WTC11 (cell line): ENCODE results near the gene CSNK2A1. TPM values are rescaled to one million over a fixed set of nuclear protein-coding genes. Genes with fewer than 3 reads are reported as not detected.

Source experiments
- ATAC-seq: fragments of 200-7000 bp; cut with Tn5 transposase; 2 replicates; pipeline ENCODE4 v1.10.0; 2021; ENCODE audit warnings: mild to moderate bottlenecking, moderate library complexity
- CTCF ChIA-PET: fragments of 300-600 bp; sonication (Branson Sonifier 250); formaldehyde crosslinking; loops from one replicate; lab custom pipeline; 2021; ENCODE audit warnings: antibody characterized with exemption; lab: Charles Lee
- POLR2A ChIA-PET: fragments of 350-600 bp; sonication (Branson Sonifier 250); formaldehyde crosslinking; loops from one replicate; lab custom pipeline; 2021; ENCODE audit warnings: antibody characterized with exemption; lab: Charles Lee
- DNase-seq: peaks from one replicate; pipeline ENCODE4 v3.0.0; 2021; ENCODE audit warnings: low spot score
- H3K27ac Mint-ChIP-seq: 2 replicates; pipeline ENCODE4 v1.8.0; 2021; ENCODE audit warnings: mixed read lengths
- H3K27me3 Mint-ChIP-seq: 2 replicates; pipeline ENCODE4 v1.8.0; 2021; ENCODE audit warnings: low read depth, mild to moderate bottlenecking, moderate library complexity, mixed read lengths
- H3K36me3 Mint-ChIP-seq: 2 replicates; pipeline ENCODE4 v1.8.0; 2021; ENCODE audit warnings: mixed read lengths
- H3K4me1 Mint-ChIP-seq: 2 replicates; pipeline ENCODE4 v1.8.0; 2022; ENCODE audit warnings: mixed read lengths
- H3K4me3 Mint-ChIP-seq: 2 replicates; pipeline ENCODE4 v1.8.0; 2021; ENCODE audit warnings: mild to moderate bottlenecking, moderate library complexity, mixed read lengths
- H3K9me3 Mint-ChIP-seq: 2 replicates; pipeline ENCODE4 v1.8.0; 2021; ENCODE audit warnings: mixed read lengths
- ATF1 ChIP-seq: sonication (generic); formaldehyde crosslinking; IDR thresholded peaks from 2 replicates; pipeline ENCODE4 v1.8.1; 2023; ENCODE audit warnings: mild to moderate bottlenecking, moderate library complexity, missing genetic modification reagents
- CBFB ChIP-seq: sonication (generic); formaldehyde crosslinking; IDR thresholded peaks from 2 replicates; pipeline ENCODE4 v1.8.1; 2022; ENCODE audit warnings: mild to moderate bottlenecking, low read depth, missing genetic modification reagents
- CDX4 ChIP-seq: fragments of 250-450 bp; sonication (Bioruptor Pico); IDR thresholded peaks from 2 replicates; pipeline ENCODE4 v1.9.0; 2021; ENCODE audit warnings: moderate library complexity, mild to moderate bottlenecking, inconsistent platforms, borderline replicate concordance
- CREM ChIP-seq: sonication (generic); formaldehyde crosslinking; IDR thresholded peaks from 2 replicates; pipeline ENCODE4 v1.8.1; 2022; ENCODE audit warnings: mild to moderate bottlenecking, missing genetic modification reagents, moderate library complexity
- E2F1 ChIP-seq: sonication (generic); formaldehyde crosslinking; IDR thresholded peaks from 2 replicates; pipeline ENCODE4 v1.8.0; 2022; ENCODE audit warnings: mild to moderate bottlenecking, missing genetic modification reagents
- ETV6 ChIP-seq: sonication (generic); formaldehyde crosslinking; IDR thresholded peaks from 2 replicates; pipeline ENCODE4 v1.8.1; 2022; ENCODE audit warnings: mild to moderate bottlenecking, missing genetic modification reagents
- HMGA2 ChIP-seq: fragments of 250-450 bp; sonication (Bioruptor Pico); IDR thresholded peaks from 2 replicates; pipeline ENCODE4 v1.4.0; 2021; ENCODE audit warnings: mild to moderate bottlenecking, moderate library complexity
- HMGXB4 ChIP-seq: sonication (generic); formaldehyde crosslinking; IDR thresholded peaks from 2 replicates; pipeline ENCODE4 v1.8.1; 2023; ENCODE audit warnings: mild to moderate bottlenecking, moderate library complexity, missing genetic modification reagents
- MXD4 ChIP-seq: fragments of 250-450 bp; sonication (Bioruptor Pico); IDR thresholded peaks from 2 replicates; pipeline ENCODE4 v1.8.0; 2021; ENCODE audit warnings: mild to moderate bottlenecking, moderate library complexity, borderline replicate concordance
- NFATC4 ChIP-seq: fragments of 250-450 bp; sonication (Bioruptor Pico); IDR thresholded peaks from 2 replicates; pipeline ENCODE4 v1.9.0; 2021; ENCODE audit warnings: mild to moderate bottlenecking
- OVOL2 ChIP-seq: fragments of 250-450 bp; sonication (Bioruptor Pico); IDR thresholded peaks from 2 replicates; pipeline ENCODE4 v1.9.0; 2021; ENCODE audit warnings: mild to moderate bottlenecking, borderline replicate concordance
- RELA ChIP-seq: sonication (generic); formaldehyde crosslinking; IDR thresholded peaks from 2 replicates; pipeline ENCODE4 v1.8.1; 2022; ENCODE audit warnings: missing genetic modification reagents, mild to moderate bottlenecking, borderline replicate concordance
- SP1 ChIP-seq: sonication (generic); formaldehyde crosslinking; conservative IDR thresholded peaks from 2 replicates; pipeline ENCODE4 v1.8.1; 2022; ENCODE audit warnings: missing genetic modification reagents
- TEAD1 ChIP-seq: sonication (generic); formaldehyde crosslinking; IDR thresholded peaks from 2 replicates; pipeline ENCODE4 v1.8.0; 2022; ENCODE audit warnings: mild to moderate bottlenecking, missing genetic modification reagents
- USF2 ChIP-seq: sonication (generic); formaldehyde crosslinking; IDR thresholded peaks from 2 replicates; pipeline ENCODE4 v1.8.1; 2023; ENCODE audit warnings: mild to moderate bottlenecking, missing genetic modification reagents, moderate library complexity
- ZBTB21 ChIP-seq: sonication (generic); formaldehyde crosslinking; IDR thresholded peaks from 2 replicates; pipeline ENCODE4 v1.8.1; 2023; ENCODE audit warnings: mild to moderate bottlenecking, missing genetic modification reagents, borderline replicate concordance
- ZNF138 ChIP-seq: sonication (generic); formaldehyde crosslinking; conservative IDR thresholded peaks from 2 replicates; pipeline ENCODE4 v1.8.1; 2022; ENCODE audit warnings: mild to moderate bottlenecking, moderate library complexity, missing genetic modification reagents
- ZNF232 ChIP-seq: sonication (generic); formaldehyde crosslinking; IDR thresholded peaks from 2 replicates; pipeline ENCODE4 v1.8.0; 2022; ENCODE audit warnings: mild to moderate bottlenecking, missing genetic modification reagents
- ZNF396 ChIP-seq: fragments of 250-450 bp; sonication (Bioruptor Pico); IDR thresholded peaks from 2 replicates; pipeline ENCODE4 v1.8.0; 2021; ENCODE audit warnings: mild to moderate bottlenecking, moderate library complexity, borderline replicate concordance
- ZNF423 ChIP-seq: fragments of 250-450 bp; sonication (Bioruptor Pico); IDR thresholded peaks from 2 replicates; pipeline ENCODE4 v2.1.2; 2022; ENCODE audit warnings: mild to moderate bottlenecking, moderate library complexity
- total RNA-seq: library from RNA; stranded (reverse); gene quantifications from 3 replicates; pipeline ENCODE4 v1.2.3, GENCODE V29; 2021
- TF ChIP-seq, protein P1 (sequence below): sonication (generic); formaldehyde crosslinking; IDR thresholded peaks from 2 replicates; pipeline ENCODE4 v1.8.1; 2023; ENCODE audit warnings: mild to moderate bottlenecking, missing genetic modification reagents
- TF ChIP-seq, protein P2 (sequence below): fragments of 250-450 bp; sonication (Bioruptor Pico); conservative IDR thresholded peaks from 2 replicates; pipeline ENCODE4 v1.9.0; 2021; ENCODE audit warnings: mild to moderate bottlenecking
- TF ChIP-seq, protein P3 (sequence below): sonication (generic); formaldehyde crosslinking; IDR thresholded peaks from 2 replicates; pipeline ENCODE4 v1.8.0; 2022; ENCODE audit warnings: mild to moderate bottlenecking, missing genetic modification reagents

CSNK2A1 gene
- total RNA-seq, 1 experiment from 2014 or later: 235 TPM

DNA sequence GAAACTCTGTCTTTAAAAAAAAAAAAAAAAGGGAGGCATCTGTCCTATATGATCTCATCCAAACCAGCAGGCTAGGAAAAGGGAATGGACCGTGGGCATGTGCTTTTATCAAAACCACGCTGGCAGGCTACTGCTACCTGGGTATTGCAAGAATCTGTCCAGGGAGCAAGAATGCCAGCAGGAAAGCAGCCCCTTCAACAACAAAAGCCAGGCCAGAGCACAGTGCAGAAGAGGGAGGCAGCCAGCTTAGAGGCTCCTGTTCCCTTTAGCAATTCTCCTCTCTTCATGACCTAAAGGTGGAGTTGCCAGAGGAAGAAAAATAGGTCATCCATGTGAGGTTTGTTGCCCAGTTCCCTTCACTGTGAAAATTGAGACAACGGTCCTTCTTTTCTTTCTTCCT, 99.5 kb downstream of the CSNK2A1 start (continued):
- TF ChIP-seq USF2 (CRISPR knock-in tag) (no peak), ZNF396 (CRISPR knock-in tag) (no peak), CBFB (CRISPR knock-in tag) (no peak), RELA (CRISPR knock-in tag) (no peak), E2F1 (CRISPR knock-in tag) (no peak), ZNF423 (CRISPR knock-in tag) (no peak)
- TF ChIP-seq, protein P1, sequence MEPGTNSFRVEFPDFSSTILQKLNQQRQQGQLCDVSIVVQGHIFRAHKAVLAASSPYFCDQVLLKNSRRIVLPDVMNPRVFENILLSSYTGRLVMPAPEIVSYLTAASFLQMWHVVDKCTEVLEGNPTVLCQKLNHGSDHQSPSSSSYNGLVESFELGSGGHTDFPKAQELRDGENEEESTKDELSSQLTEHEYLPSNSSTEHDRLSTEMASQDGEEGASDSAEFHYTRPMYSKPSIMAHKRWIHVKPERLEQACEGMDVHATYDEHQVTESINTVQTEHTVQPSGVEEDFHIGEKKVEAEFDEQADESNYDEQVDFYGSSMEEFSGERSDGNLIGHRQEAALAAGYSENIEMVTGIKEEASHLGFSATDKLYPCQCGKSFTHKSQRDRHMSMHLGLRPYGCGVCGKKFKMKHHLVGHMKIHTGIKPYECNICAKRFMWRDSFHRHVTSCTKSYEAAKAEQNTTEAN: no peak

- no peak for ATAC-seq
- POLR2A ChIA-PET: no interaction called here
- TF ChIP-seq ZBTB21 (CRISPR knock-in tag) (no peak), TEAD1 (CRISPR knock-in tag) (no peak), HMGXB4 (CRISPR knock-in tag) (no peak), MXD4 (CRISPR knock-in tag) (no peak), ZNF232 (CRISPR knock-in tag) (no peak), OVOL2 (CRISPR knock-in tag) (no peak), NFATC4 (CRISPR knock-in tag) (no peak), ATF1 (CRISPR knock-in tag) (no peak), CDX4 (CRISPR knock-in tag) (no peak), CREM (CRISPR knock-in tag) (no peak), HMGA2 (no peak), ZNF138 (CRISPR knock-in tag) (no peak), ETV6 (no peak), SP1 (CRISPR knock-in tag) (no peak)
- TF ChIP-seq, protein P2, sequence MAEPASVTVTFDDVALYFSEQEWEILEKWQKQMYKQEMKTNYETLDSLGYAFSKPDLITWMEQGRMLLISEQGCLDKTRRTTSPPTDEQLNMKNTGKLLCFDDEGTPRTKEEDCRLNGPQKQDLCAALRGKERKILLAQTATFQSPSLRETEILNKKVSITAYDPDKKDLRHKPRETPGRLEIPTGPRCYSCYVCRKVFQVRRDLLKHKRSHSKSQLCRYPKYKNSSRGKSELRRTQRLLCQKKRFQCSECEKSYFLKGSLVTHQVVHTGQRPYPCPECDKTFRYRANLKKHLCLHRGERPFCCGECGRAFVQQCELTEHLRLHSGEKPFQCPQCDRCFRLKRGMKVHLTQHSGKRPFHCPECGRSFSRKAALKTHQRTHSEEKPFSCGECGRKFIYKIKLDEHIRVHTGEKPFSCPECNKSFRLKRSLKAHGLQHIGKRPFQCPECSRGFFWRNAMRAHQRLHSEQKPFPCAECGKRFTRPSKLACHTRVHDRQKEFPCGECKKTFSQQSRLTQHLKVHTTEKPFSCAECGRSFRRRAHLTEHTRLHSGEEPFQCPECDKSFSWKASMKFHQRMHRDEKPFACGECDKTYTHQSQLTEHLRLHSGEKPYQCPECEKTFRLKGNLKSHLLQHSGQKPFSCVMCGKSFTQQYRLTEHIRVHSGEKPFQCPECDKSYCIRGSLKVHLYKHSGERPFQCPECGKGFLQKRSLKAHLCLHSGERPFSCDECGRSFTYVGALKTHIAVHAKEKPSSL (CRISPR knock-in tag): no peak
- TF ChIP-seq, protein P3, sequence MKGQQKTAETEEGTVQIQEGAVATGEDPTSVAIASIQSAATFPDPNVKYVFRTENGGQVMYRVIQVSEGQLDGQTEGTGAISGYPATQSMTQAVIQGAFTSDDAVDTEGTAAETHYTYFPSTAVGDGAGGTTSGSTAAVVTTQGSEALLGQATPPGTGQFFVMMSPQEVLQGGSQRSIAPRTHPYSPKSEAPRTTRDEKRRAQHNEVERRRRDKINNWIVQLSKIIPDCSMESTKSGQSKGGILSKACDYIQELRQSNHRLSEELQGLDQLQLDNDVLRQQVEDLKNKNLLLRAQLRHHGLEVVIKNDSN: no peak
- TF ChIP-seq, all 79 proteins: peak for 0
- peaks cover 64% of the 10 kb centered on the region for H3K36me3 Mint-ChIP-seq
- no peak overlapping the region for H3K4me3 Mint-ChIP-seq
- no peaks in the 10 kb centered on the region for H3K27me3 Mint-ChIP-seq
- CTCF ChIA-PET: no interaction called here
- no peaks in the 10 kb centered on the region for H3K9me3 Mint-ChIP-seq
- H3K4me1 Mint-ChIP-seq: peaks cover 7% of the 10 kb centered on the region; the same call in 1 of the 2 replicates
- DNase-seq: no peak
- H3K27ac Mint-ChIP-seq: no peak overlapping the region
These were observed 100.3 kb downstream of the CSNK2A1 start for GRCh38 chr20:443223-443775.
